Nephron progenitor cell (in vitro differentiated cells): ENCODE data around the gene TMEM150C.

ENCODE experiments used
- DNase-seq: peaks from one replicate; pipeline ENCODE4 v3.0.0; 2021
- H3K27ac Mint-ChIP-seq: 2 replicates; pipeline ENCODE4 v1.8.0; 2021; ENCODE audit warnings: mild to moderate bottlenecking, moderate library complexity, mixed read lengths
- H3K27me3 Mint-ChIP-seq: 2 replicates; pipeline ENCODE4 v1.8.0; 2021; ENCODE audit warnings: mild to moderate bottlenecking, low read depth, mixed read lengths; ENCODE audit not compliant: poor library complexity
- H3K36me3 Mint-ChIP-seq: 2 replicates; pipeline ENCODE4 v1.8.0; 2021; ENCODE audit warnings: low read depth, mixed read lengths
- H3K4me1 Mint-ChIP-seq: 2 replicates; pipeline ENCODE4 v1.8.0; 2021; ENCODE audit warnings: mixed read lengths
- H3K4me3 Mint-ChIP-seq: 2 replicates; pipeline ENCODE4 v1.8.0; 2021; ENCODE audit warnings: mild to moderate bottlenecking, moderate library complexity, mixed read lengths
- H3K9me3 Mint-ChIP-seq: 2 replicates; pipeline ENCODE4 v1.8.0; 2021; ENCODE audit warnings: mild to moderate bottlenecking, moderate library complexity, mixed read lengths
- CTCF ChIP-seq: fragments of 200-600 bp; sonication (generic); IDR thresholded peaks from 2 replicates; pipeline ENCODE4 v1.5.0; 2021; ENCODE audit warnings: antibody characterized with exemption

Gene TMEM150C

GRCh38 chr4:82436780-82437179 is 125.0 kb downstream of the TMEM150C start:
- H3K4me1 Mint-ChIP-seq: peaks cover 27% of the 10 kb centered on the region
- H3K27me3 Mint-ChIP-seq: no peaks in the 10 kb centered on the region
- no peak for DNase-seq
- no peak for TF ChIP-seq CTCF
- H3K4me3 Mint-ChIP-seq: no peak overlapping the region
- peaks cover 10% of the 10 kb centered on the region for H3K9me3 Mint-ChIP-seq
- peaks cover 86% of the 10 kb centered on the region for H3K36me3 Mint-ChIP-seq
- no peak overlapping the region for H3K27ac Mint-ChIP-seq

- Mint-ChIP-seq H3K4me1 (peaks cover 34% of the 10 kb centered on the region), H3K4me3 (no peak overlapping the region), H3K27me3 (no peaks in the 10 kb centered on the region), H3K36me3 (peaks cover 79% of the 10 kb centered on the region), H3K27ac (no peak overlapping the region), H3K9me3 (peaks cover 3% of the 10 kb centered on the region)
- no peak for TF ChIP-seq CTCF
- DNase-seq: no peak
Measured at GRCh38 chr4:82436130-82436529, 125.7 kb downstream of the TMEM150C start.

- Mint-ChIP-seq H3K27ac (no peak overlapping the region), H3K27me3 (no peaks in the 10 kb centered on the region), H3K9me3 (no peaks in the 10 kb centered on the region), H3K4me1 (peaks cover 39% of the 10 kb centered on the region), H3K36me3 (peaks cover 70% of the 10 kb centered on the region), H3K4me3 (no peak overlapping the region)
- TF ChIP-seq CTCF: no peak
- DNase-seq: no peak
Measured at GRCh38 chr4:82434949-82435348, 126.8 kb downstream of the TMEM150C start.

DNA sequence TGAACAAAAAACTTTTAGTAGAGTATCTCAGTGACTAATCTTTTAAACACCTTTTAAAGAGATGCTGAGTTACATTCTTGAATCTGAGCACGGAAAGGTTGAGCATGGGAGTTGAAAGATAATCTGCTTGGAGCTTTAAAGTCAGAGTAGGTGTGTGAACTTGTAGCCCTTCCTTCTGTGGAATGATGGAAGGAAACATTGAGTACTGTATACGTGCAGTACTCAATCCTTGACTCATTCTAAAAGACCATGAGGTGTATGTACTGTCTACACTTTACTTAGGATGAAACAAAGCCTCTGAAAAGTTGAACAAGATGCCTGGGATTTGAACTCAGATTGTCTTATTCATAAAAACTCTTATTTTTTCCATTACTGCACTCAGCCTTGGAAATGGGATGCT is 128.0 kb downstream of the TMEM150C start:
- peaks cover 64% of the 10 kb centered on the region for H3K36me3 Mint-ChIP-seq
- H3K27ac Mint-ChIP-seq: no peak overlapping the region
- H3K9me3 Mint-ChIP-seq: no peaks in the 10 kb centered on the region
- no peak for TF ChIP-seq CTCF
- H3K4me3 Mint-ChIP-seq: no peak overlapping the region
- no peaks in the 10 kb centered on the region for H3K27me3 Mint-ChIP-seq
- H3K4me1 Mint-ChIP-seq: peaks cover 39% of the 10 kb centered on the region
- no peak for DNase-seq
